CD4-positive, alpha-beta T cell treated with Interleukin-6 at 100 ng/mL for 8 hours (primary cell): Measurements from ENCODE around the gene NTN3.

Experiments
- DNase-seq: peaks from one replicate; pipeline ENCODE4 v3.0.0-alpha.2; 2020; ENCODE audit warnings: mixed read lengths, low spot score

NTN3 gene

DNA sequence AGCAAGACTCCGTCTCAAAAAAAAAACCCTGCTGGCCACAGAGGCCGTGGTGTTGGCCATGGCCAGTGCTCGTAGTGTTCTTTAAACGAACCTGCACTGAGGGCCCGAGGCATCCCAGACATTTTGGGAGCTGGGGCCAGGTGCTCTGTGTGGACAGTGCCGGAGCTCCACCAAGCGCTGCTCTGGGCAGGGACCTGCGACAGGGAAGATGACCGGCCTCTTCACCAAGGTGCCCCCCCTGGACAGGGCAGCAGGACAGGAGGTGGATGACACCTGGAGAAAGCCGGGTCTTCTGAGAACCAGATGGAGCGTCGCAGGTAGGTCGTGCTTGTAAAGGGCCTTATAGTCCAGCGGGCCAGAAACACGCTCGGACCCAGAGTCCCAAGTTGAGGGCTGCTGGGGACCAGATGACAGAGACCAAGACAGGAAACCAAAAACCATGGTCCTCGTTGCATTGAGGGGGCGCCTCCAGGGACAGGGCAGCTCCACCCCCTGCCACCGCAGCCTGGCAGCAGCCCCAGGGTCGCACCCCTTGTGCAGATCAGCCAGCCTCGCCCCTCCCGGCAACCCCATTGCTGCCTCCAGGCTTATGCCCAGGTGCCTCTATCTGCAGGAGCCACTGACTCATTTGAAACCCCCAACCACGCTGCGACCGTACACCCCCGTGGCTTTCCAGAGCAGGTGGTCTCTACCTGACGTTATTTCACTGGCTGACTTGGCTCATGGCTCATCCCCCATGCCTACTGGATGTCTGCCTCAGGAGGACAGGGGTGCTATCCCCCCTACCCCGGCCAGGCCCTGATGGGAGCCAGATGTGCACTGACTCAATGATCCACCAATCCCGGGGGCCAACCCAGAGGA is 4.2 kb upstream of the NTN3 start:
- DNase-seq, result no peak

- DNase-seq, result no peak
Measured at GRCh38 chr16:2467528-2468232, 3.4 kb upstream of the NTN3 start.

DNA sequence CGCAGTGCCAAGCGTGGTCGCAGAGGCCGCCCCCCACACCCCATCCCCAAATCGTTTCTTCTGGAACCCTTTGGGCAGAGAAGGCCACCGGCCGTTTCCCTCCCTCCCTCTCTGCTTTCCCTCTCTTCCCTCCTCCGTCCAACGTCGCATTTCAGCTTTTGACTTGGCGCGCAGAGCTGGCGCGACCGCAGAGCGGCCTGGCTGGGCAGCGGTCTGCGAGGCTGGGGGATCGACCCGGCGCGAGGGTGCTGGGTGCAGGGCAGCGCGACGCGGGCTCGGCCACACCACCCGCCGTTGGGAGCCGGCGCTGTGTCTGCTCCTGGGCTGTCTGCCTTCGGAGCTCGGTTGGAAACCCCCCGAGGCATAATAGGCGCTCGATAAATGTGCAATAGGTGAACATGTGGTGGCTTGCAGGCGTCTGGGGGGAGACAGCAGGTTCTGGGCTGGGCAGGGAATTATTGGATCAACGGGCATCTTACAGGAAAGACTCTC is 2.8 kb upstream of the NTN3 start:
- DNase-seq, result no peak

GRCh38 chr16:2468725-2469398 is 2.2 kb upstream of the NTN3 start:
- DNase-seq, result no peak

- DNase-seq, result no peak
Measured at GRCh38 chr16:2469399-2470233, 1.5 kb upstream of the NTN3 start.

DNA sequence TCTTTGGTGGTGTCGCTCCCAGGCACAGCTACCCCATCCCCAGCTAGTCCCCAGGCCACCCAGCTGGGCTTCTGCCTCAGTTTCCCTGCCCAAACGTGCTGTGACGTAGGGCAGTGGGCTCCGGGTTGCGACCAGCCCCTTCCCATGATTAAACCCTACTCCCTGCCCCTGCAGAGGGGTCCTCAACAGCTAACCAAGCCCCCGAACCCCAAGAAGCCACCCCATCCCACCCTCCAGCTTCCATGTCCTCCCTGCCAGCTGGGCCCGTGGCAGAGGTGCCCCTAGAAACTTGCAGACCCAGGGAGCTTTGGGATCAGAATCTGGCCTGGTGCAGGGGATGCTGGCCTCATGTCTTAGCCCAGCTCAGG is 879 bp upstream of the NTN3 start:
- DNase-seq, result no peak

DNA sequence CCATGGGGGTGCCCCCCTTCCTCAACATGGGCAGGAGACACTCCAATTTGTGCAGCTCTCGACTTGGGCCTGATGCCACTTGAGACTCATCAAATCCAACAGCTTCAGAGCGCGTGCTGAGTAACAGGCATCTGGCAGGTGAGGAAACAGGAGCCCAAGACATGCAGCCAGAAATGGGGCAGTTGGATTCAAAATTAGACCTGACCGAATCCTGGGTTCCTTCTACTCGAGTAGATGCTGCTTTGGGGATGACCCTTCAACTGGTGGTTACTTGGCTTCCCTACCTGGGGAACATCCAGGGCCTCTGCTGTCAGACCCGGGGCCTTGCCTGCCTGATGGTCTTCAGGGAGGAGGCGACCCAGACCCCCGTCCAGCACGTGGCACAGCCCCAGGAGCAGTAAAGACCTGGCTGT is 488 bp upstream of the NTN3 start:
- DNase-seq, result no peak

GRCh38 chr16:2471653-2472487 is 773 bp downstream of the NTN3 start:
- DNase-seq, result no peak

- DNase-seq, result no peak
Measured at GRCh38 chr16:2472488-2472864, 1.4 kb downstream of the NTN3 start.

DNA sequence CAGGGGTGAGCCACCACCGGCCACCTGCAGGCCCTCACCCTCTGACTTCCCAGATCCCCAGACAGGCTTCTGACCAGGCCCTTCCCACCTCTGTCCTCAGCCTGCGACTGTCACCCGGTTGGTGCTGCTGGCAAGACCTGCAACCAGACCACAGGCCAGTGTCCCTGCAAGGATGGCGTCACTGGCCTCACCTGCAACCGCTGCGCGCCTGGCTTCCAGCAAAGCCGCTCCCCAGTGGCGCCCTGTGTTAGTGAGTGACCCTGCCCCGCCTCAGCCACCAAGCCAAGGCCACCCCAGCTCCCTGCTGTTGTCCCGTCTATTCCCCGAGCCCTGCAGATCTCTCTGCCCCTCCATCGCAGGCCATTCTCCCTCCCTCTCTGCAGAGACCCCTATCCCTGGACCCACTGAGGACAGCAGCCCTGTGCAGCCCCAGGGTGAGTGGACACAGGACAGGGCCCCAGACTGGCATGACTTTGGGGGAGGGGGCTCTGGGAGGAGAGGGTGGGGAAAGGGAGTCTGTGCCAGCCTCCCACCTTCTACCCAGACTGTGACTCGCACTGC is 1.9 kb downstream of the NTN3 start:
- DNase-seq, result no peak

DNA sequence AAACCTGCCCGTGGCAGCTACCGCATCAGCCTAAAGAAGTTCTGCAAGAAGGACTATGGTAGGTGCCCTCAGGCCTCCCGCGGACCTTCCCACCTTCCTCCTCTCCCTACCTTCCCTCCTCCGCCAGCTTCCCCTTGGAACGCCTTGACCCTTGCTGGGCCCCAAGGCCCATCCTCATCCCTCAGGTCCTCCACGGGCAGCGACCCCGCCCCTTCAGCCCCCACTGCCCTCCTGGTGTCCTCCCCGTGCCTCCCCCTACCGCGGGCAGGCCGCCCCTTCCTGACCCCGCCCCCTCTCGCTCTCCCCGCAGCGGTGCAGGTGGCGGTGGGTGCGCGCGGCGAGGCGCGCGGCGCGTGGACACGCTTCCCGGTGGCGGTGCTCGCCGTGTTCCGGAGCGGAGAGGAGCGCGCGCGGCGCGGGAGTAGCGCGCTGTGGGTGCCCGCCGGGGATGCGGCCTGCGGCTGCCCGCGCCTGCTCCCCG is 2.4 kb downstream of the NTN3 start:
- DNase-seq, result no peak

DNA sequence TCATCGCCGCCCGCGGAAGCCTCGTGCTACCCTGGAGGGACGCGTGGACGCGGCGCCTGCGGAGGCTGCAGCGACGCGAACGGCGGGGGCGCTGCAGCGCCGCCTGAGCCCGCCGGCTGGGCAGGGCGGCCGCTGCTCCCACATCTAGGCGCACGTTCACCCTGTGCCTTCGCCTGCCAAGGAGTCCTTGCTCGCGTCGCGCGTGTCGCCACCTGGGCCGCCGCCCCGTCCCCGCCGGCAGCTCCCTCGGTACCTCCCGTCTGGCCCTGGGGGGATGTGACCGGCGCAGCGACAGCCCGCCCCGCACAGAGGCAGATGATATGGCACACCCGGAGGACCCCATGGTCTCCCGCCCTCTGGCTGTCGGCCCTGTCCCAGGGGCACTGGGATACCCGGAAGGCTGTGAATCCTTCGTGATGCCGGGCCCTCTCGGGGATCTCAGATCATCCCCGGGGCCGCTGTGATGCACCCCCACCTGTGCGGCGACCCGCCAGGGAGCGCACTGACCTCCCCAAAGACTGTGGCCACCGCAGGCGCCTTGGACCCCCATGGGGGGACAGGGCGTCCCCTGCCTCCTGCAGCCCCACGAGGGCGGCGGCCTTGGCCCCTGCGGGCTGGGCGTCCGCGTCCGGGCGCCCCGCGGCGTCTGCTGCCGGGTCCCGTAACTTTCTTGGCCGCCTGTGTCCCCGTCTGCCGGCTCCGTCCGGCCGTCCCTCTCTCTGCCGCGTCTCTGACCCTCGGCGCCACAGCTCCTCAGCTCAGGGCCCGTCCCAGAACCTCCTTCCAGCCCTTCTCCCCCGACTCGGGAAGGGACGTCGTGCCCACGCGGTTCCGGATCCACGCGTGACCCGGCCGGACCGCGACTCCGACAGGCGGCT is 3.1 kb downstream of the NTN3 start:
- DNase-seq, result peak; percentile 51

- peak; percentile 80 for DNase-seq
Measured at GRCh38 chr16:2474877-2475412, 3.8 kb downstream of the NTN3 start, which contains the start of gene TBC1D24. Gene TBC1D24, plus strand, starts transcription at chr16:2475127. Its CDS starts 21,022 bp downstream, at chr16:2496149.

GRCh38 chr16:2475413-2476344 is 4.6 kb downstream of the NTN3 start:
- DNase-seq, result peak; percentile 20

DNA sequence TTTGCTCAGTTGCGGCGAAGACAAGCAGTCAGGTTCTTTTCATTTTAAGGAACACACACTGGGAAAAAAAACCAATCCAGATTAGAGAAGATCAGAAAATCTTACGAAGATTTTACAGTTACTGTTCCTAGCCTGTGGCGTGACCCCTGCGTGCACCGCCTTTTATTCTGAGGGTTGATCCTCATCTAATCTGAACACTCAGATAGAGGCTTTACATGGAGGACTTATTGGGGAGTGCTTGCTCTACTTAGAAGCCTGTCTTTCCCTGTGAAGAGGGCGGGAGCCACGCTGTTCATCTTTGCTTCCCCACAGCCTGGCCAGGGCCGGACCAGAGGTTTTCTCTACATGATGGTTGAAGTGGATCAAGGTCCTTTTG is 5.2 kb downstream of the NTN3 start:
- DNase-seq, result no peak

DNA sequence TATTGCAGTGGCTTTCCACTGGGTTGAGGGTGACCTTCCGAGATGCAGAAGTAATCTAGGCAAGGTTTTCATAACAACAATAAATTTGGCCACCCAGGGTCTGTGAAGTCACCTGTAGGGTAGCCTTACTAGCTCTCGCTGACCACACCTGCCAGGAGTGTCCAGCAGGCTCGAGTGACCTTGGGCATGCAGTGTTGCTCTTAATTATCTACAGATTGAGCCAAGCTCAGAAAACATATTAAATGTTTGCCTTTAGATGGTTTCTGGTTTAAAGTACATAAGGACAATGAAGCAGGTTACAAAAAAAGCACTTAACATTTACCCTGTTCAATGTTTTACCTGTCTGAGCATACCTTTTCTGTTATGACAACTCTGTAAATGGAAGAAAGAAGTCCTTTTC is 5.6 kb downstream of the NTN3 start:
- DNase-seq, result no peak

GRCh38 chr16:2477327-2477726 is 6.2 kb downstream of the NTN3 start:
- no peak for DNase-seq

DNA sequence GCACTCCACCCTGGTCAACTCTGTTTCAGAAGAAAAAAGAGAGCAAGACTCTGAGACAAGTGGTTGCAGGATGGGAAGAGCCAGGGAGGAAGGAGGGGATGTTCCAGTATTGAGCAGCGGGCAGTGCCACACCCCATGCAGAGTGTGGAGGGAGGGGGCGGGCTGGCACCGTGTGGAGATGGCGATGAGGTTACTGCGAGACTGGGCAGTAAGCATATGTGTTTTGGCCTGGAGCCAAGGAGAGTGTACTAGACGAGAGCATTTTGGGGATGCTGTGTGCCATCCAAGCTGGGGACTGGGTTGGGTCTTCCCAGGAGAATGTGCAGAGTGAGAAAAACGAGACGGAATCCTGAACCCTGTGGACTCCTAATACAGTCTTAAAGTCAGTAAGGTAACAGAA is 7.2 kb downstream of the NTN3 start:
- DNase-seq, result no peak
